Liver (tissue), 9 donors: Measurements from ENCODE around the gene ACSBG1. TPM values are rescaled to one million over a fixed set of nuclear protein-coding genes. Genes with fewer than 3 reads are reported as not detected.

Source experiments
- DNase-seq: peaks from one replicate; pipeline ENCODE4 v3.0.0-alpha.2; 2017; ENCODE audit warnings: low spot score
- H3K27ac ChIP-seq, 2 donors: one replicate each; pipeline ENCODE4 v1.7.0; 2013; ENCODE audit warnings: inconsistent platforms in 2 of 2, low read length in 2 of 2, control low read depth in 1 of 2, low read depth in 1 of 2, mild to moderate bottlenecking in 1 of 2
- H3K27me3 ChIP-seq, 4 donors: one replicate each; pipeline versions ENCODE4 v1.6.1 to v1.7.0; 2013; ENCODE audit warnings: low read length in 3 of 4, inconsistent platforms in 1 of 4, mild to moderate bottlenecking in 1 of 4, moderate library complexity in 1 of 4; ENCODE audit not compliant: control insufficient read depth in 4 of 4, insufficient read depth in 4 of 4
- H3K36me3 ChIP-seq, 4 donors: one replicate each; pipeline versions ENCODE4 v1.6.1 to v1.7.0; 2013; ENCODE audit warnings: low read length in 3 of 4, mild to moderate bottlenecking in 3 of 4, low read depth in 1 of 4, moderate library complexity in 1 of 4; ENCODE audit not compliant: control insufficient read depth in 4 of 4, insufficient read depth in 3 of 4
- H3K4me1 ChIP-seq, 4 donors: one replicate each; pipeline versions ENCODE4 v1.6.1 to v1.7.0; 2013; ENCODE audit warnings: low read length in 3 of 4, mild to moderate bottlenecking in 3 of 4, moderate library complexity in 1 of 4; ENCODE audit not compliant: control insufficient read depth in 4 of 4, insufficient read depth in 4 of 4
- H3K4me3 ChIP-seq, 3 donors: one replicate each; pipeline versions ENCODE4 v1.6.1 to v1.7.0; 2013; ENCODE audit warnings: low read length in 3 of 3, control low read depth in 1 of 3, low read depth in 1 of 3, mild to moderate bottlenecking in 1 of 3
- H3K9ac ChIP-seq, 2 donors: one replicate each; pipeline ENCODE4 v1.7.0; 2013; ENCODE audit warnings: low read length in 2 of 2, mild to moderate bottlenecking in 2 of 2, moderate library complexity in 2 of 2, control low read depth in 1 of 2, low read depth in 1 of 2
- H3K9me3 ChIP-seq, 4 donors: one replicate each; pipeline versions ENCODE4 v1.6.1 to v1.7.0; 2013; ENCODE audit warnings: low read length in 3 of 4; ENCODE audit not compliant: control insufficient read depth in 4 of 4
- CTCF ChIP-seq: fragments of 150-350 bp; IDR thresholded peaks from 2 replicates; pipeline ENCODE4 v1.5.1; 2017; ENCODE audit warnings: improper control_type of control experiment, low read depth, low read length; ENCODE audit not compliant: missing input control
- FOXA1 ChIP-seq: IDR thresholded peaks from 2 replicates; pipeline ENCODE4 v1.6.1; 2016; ENCODE audit warnings: antibody characterized with exemption
- GABPA ChIP-seq, 2 donors: IDR thresholded peaks in 1 of 2; conservative IDR thresholded peaks in 1 of 2; 2 replicates each; pipeline ENCODE4 v1.6.1; 2016; ENCODE audit warnings: antibody characterized with exemption in 2 of 2, mild to moderate bottlenecking in 1 of 2, moderate library complexity in 1 of 2
- HNF4A ChIP-seq, 2 donors: conservative IDR thresholded peaks; 2 replicates each; pipeline ENCODE4 v1.6.1; 2016; ENCODE audit warnings: antibody characterized with exemption in 2 of 2, mild to moderate bottlenecking in 2 of 2
- JUND ChIP-seq, 2 donors: IDR thresholded peaks; 2 replicates each; pipeline ENCODE4 v1.6.1; 2016; ENCODE audit warnings: antibody characterized with exemption in 2 of 2
- MAX ChIP-seq: IDR thresholded peaks from 2 replicates; pipeline ENCODE4 v1.6.1; 2016; ENCODE audit warnings: antibody characterized with exemption
- RAD21 ChIP-seq, 2 donors: IDR thresholded peaks; 2 replicates each; pipeline ENCODE4 v1.6.1; 2016; ENCODE audit warnings: antibody characterized with exemption in 2 of 2, mild to moderate bottlenecking in 2 of 2
- RXRA ChIP-seq, 2 donors: IDR thresholded peaks; 2 replicates each; pipeline ENCODE4 v1.6.1; 2017 to 2018; ENCODE audit warnings: antibody characterized with exemption in 2 of 2, mild to moderate bottlenecking in 1 of 2
- SP1 ChIP-seq: IDR thresholded peaks from 2 replicates; pipeline ENCODE4 v1.6.1; 2018; ENCODE audit warnings: antibody characterized with exemption, mild to moderate bottlenecking
- TAF1 ChIP-seq: conservative IDR thresholded peaks from 2 replicates; pipeline ENCODE4 v1.6.1; 2016; ENCODE audit warnings: antibody characterized with exemption, mild to moderate bottlenecking
- YY1 ChIP-seq: IDR thresholded peaks from 2 replicates; pipeline ENCODE4 v1.6.1; 2016; ENCODE audit warnings: antibody characterized with exemption, mild to moderate bottlenecking
- WGBS: extraction: QIAGEN DNeasy Blood & Tissue Kit; methylation state at CpG from one replicate; pipeline ENCODE4 v1.1.7; 2013; 5-methylcytosine and 5-hydroxymethylcytosine counted together
- polyA plus RNA-seq, 2 donors: library from polyadenylated mRNA; stranded (reverse) in 1 of 2; unstranded in 1 of 2; fragments of 200-250 nt in 1 of 2; fragments of >200 nt in 1 of 2; fragmentation: Nextera tagmentation in 1 of 2; extraction: Ambion mirVana in 1 of 2; gene quantifications; one replicate each; pipeline versions ENCODE4 v1.2.1 to v1.2.3, GENCODE V29; 2013 to 2015
- total RNA-seq, 2 donors: library from RNA; depleted of rRNA; stranded (reverse); fragments of >200 nt; gene quantifications; one replicate each; pipeline ENCODE4 v1.2.3, GENCODE V29; 2014
- TF ChIP-seq, protein P1 (sequence below): IDR thresholded peaks from 2 replicates; pipeline ENCODE4 v1.6.1; 2016; ENCODE audit warnings: antibody characterized with exemption
- TF ChIP-seq, protein P2 (sequence below): IDR thresholded peaks from 2 replicates; pipeline ENCODE4 v1.6.1; 2016; ENCODE audit warnings: antibody characterized with exemption
- donor health status: healthy.
- donor health status: healthy.
- donor health status: healthy.
- donor health status: healthy.
- donor health status: healthy.

The ACSBG1 gene
- total and polyA plus RNA-seq, 4 donors: under 0.01 to 3.8 (median 0.15) TPM

DNA sequence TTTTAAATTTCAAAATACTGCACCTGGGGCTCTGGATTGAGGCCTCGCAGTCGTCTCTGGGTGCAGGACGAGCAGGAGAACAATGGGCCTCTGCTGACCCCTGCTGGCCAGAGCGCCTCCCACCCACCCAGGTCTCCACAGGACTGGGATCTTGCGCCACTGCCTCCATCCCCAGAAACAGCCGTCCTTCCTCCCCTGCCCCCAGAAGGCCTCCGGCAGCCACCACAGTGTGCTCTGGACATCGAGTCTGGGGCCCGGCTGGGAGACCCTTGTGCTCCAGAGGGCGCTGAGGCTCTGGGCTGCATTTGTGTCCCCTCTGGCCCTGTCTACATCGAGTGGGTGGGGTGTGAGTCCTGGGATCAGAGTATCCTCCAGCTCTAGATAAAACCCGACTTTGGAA lies 6.7 kb upstream of the ACSBG1 start:
- DNase-seq: peak; percentile 91
- Histone ChIP-seq H3K9me3 (no peaks in the 10 kb centered on the region), H3K4me3 (no peak overlapping the region), H3K27ac (no peak overlapping the region), H3K9ac (no peak overlapping the region), H3K4me1 (no peaks in the 10 kb centered on the region), H3K27me3 (no peaks in the 10 kb centered on the region), H3K36me3 (no peaks in the 10 kb centered on the region)
- TF ChIP-seq CTCF: peak; percentile 89
- TF ChIP-seq RAD21 (IDR thresholded peaks at IDR 0.05): peak; percentile 88 to 91
- TF ChIP-seq HNF4A (conservative IDR thresholded peaks at IDR 0.05): no peak
- no peak for TF ChIP-seq RXRA (IDR thresholded peaks at IDR 0.05)
- WGBS: 13% methylated on average over 12 of the region's 12 CpGs

- 92% methylated on average over 5 of the region's 5 CpGs for WGBS
- H3K9ac ChIP-seq: no peak overlapping the region
- no peak for DNase-seq
- no peaks in the 10 kb centered on the region for H3K4me1 ChIP-seq
- TF ChIP-seq, protein P1, sequence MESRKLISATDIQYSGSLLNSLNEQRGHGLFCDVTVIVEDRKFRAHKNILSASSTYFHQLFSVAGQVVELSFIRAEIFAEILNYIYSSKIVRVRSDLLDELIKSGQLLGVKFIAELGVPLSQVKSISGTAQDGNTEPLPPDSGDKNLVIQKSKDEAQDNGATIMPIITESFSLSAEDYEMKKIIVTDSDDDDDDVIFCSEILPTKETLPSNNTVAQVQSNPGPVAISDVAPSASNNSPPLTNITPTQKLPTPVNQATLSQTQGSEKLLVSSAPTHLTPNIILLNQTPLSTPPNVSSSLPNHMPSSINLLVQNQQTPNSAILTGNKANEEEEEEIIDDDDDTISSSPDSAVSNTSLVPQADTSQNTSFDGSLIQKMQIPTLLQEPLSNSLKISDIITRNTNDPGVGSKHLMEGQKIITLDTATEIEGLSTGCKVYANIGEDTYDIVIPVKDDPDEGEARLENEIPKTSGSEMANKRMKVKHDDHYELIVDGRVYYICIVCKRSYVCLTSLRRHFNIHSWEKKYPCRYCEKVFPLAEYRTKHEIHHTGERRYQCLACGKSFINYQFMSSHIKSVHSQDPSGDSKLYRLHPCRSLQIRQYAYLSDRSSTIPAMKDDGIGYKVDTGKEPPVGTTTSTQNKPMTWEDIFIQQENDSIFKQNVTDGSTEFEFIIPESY: no peak
- no peak for TF ChIP-seq GABPA (IDR thresholded peaks at IDR 0.05 in 1 of 2, conservative IDR thresholded peaks at IDR 0.05 in 1 of 2)
- no peak for TF ChIP-seq JUND (IDR thresholded peaks at IDR 0.05)
- no peak for TF ChIP-seq SP1
- H3K27me3 ChIP-seq: no peaks in the 10 kb centered on the region
- no peak overlapping the region for H3K4me3 ChIP-seq
- H3K27ac ChIP-seq: no peak overlapping the region
- H3K36me3 ChIP-seq: no peaks in the 10 kb centered on the region
- H3K9me3 ChIP-seq: no peaks in the 10 kb centered on the region
Measured at GRCh38 chr15:78239811-78240210, 5.4 kb upstream of the ACSBG1 start.

DNA sequence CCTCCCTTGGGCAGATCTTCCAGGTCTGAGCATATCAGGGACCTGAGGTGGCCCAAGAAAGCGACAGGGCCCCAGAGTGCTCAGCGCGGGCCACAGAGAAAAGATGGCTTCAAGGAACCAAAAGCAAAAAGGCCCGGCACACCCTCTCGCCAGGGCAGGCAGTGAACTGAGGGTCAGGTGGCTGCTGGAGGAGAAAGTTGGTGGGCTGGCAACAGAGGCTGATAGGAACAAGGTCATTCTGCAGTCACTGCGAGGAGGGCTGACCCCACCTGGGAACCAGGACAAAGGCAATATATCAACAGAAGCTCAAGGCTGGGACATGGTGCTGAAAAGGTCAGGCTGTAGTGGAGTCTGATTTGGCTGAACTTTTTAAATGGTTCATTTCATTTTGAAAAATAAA lies 2.8 kb upstream of the ACSBG1 start:
- 77% methylated on average over 6 of the region's 6 CpGs for whole genome bisulfite sequencing
- Histone ChIP-seq H3K4me1 (no peaks in the 10 kb centered on the region), H3K27me3 (no peaks in the 10 kb centered on the region), H3K27ac (no peak overlapping the region), H3K9ac (no peak overlapping the region), H3K9me3 (no peaks in the 10 kb centered on the region), H3K4me3 (no peak overlapping the region), H3K36me3 (no peaks in the 10 kb centered on the region)
- TF ChIP-seq TAF1 (no peak), HNF4A (conservative IDR thresholded peaks at IDR 0.05) (no peak), GABPA (IDR thresholded peaks at IDR 0.05 in 1 of 2, conservative IDR thresholded peaks at IDR 0.05 in 1 of 2) (no peak), MAX (no peak), YY1 (no peak), FOXA1 (no peak), CTCF (no peak)
- TF ChIP-seq, protein P2, sequence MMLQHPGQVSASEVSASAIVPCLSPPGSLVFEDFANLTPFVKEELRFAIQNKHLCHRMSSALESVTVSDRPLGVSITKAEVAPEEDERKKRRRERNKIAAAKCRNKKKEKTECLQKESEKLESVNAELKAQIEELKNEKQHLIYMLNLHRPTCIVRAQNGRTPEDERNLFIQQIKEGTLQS: no peak
- TF ChIP-seq, protein P1: no peak
- no peak for DNase-seq
